ENCODE measurements around the gene ITM2C. TPM values are rescaled to one million over a fixed set of nuclear protein-coding genes. Genes with fewer than 3 reads are reported as not detected.

Gene ITM2C
- total and polyA plus RNA-seq, 2 of the 8 experiments (the other 6 are each of a cell fraction or from before 2014, with no cell fraction given) = 362 to 742 TPM

DNA sequence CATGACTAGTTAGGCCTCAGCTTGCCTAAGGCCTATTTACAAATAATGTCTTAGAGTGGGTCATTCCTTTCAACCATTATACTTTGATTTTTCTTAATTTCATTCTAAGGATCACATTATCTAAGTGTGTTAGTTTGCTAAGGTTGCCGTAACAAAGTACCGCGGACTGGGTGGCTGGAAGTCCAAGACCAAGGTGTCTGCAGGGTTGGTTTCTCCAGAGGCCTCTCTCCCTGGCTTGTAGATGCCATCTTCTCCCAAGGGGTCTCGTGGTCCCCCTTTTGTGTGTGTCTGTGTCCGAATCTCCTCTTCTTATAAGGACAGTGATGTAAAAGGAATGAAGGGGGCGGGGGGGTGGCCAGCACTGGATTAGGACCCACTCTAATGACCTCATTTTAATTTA, 18.4 kb upstream of the ITM2C start:
- Histone ChIP-seq H3K14ac (ENCODE audit: insufficient read length) (no peak overlapping the region), H3K23me2 (ENCODE audit: low read depth, low read length) (0 out of 2 replicates have a peak, but pooled peaks cover 2% of the 10 kb centered on the region), H3K56ac (replicated peaks; ENCODE audit: insufficient read length, low read depth, low read length) (no peak overlapping the region), H3K18ac (ENCODE audit: extremely low read depth, low read length) (no peak overlapping the region), H3K36me3 (ENCODE audit: control insufficient read depth in 2 of 4, insufficient read depth in 4 of 4, low read length in 3 of 4) (no peaks in the 10 kb centered on the region), H3K4ac (replicated peaks; ENCODE audit: insufficient read length, low read depth, low read length) (no peak overlapping the region), H2BK12ac (ENCODE audit: low read depth, low read length) (no peak overlapping the region), H3K9ac (replicated peaks in 1 of 4; ENCODE audit: extremely low read depth in 1 of 4, low read depth in 3 of 4, low read length in 3 of 4) (no peak overlapping the region), H4K5ac (ENCODE audit: insufficient read length, low read depth, low read length) (no peak overlapping the region), H2BK5ac (ENCODE audit: low read depth, low read length) (no peak overlapping the region), H3K23ac (ENCODE audit: insufficient read length) (no peak overlapping the region), H3K4me1 (replicated peaks in 1 of 4; ENCODE audit: control insufficient read depth in 3 of 4, insufficient read depth in 4 of 4, low read length in 3 of 4) (peaks cover 0 to 5% (median 0%) of the 10 kb centered on the region in 4 experiments; a peak in 1 of 7 replicates), H2AFZ (ENCODE audit: low read length) (no peak overlapping the region), H3K4me3 (ENCODE audit: extremely low read depth in 1 of 4, insufficient read depth in 2 of 4, low read depth in 3 of 4, low read length in 4 of 4) (no peak overlapping the region), H3K27ac (ENCODE audit: low read depth, low read length) (no peak overlapping the region), H3K27me3 (replicated peaks in 1 of 4; ENCODE audit: control insufficient read depth in 3 of 4, extremely low read depth in 1 of 4, insufficient read depth in 3 of 4, low read length in 3 of 4) (no peaks in the 10 kb centered on the region; a peak in 1 of 7 replicates), H4K20me1 (replicated peaks in 1 of 2; ENCODE audit: control insufficient read depth in 1 of 2, insufficient read depth in 2 of 2, low read length in 2 of 2) (no peaks in the 10 kb centered on the region), H3K9me3 (ENCODE audit: insufficient read depth in 2 of 2, low read depth in 1 of 2, low read length in 1 of 2) (peaks cover 0 to 2% of the 10 kb centered on the region in 2 experiments; a peak in 1 of 4 replicates), H2BK20ac (ENCODE audit: low read length) (no peak overlapping the region), H2AK5ac (ENCODE audit: low read depth, low read length) (no peak overlapping the region), H4K91ac (replicated peaks; ENCODE audit: insufficient read length, low read length) (no peak overlapping the region), H3K79me2 (ENCODE audit: control insufficient read depth in 1 of 2, insufficient read depth in 2 of 2, low read length in 2 of 2) (no peaks in the 10 kb centered on the region), H2BK15ac (ENCODE audit: low read length) (no peak overlapping the region), H4K8ac (ENCODE audit: extremely low read depth, insufficient read depth, low read length) (no peak overlapping the region), H3K4me2 (ENCODE audit: insufficient read depth in 1 of 2, low read depth in 2 of 2, low read length in 2 of 2) (no peak overlapping the region), H2BK120ac (replicated peaks; ENCODE audit: low read depth, low read length) (no peak overlapping the region), H3K79me1 (ENCODE audit: low read depth, low read length) (no peaks in the 10 kb centered on the region)
- TF ChIP-seq BRCA1 (IDR thresholded peaks at IDR 0.05; ENCODE audit: low read depth, low read length) = no peak
- TF ChIP-seq JUN (IDR thresholded peaks at IDR 0.05; ENCODE audit: low read depth, low read length) = no peak
- no peak for TF ChIP-seq TCF12 (IDR thresholded peaks at IDR 0.05; ENCODE audit: low read depth, low read length)
- ChIA-PET POLR2A (ENCODE audit: partially characterized antibody) (interaction anchor here (1.2 kb wide), 1 partner anchor 19 kb away, joined by 3 read pairs; the partner anchor contains the start of gene ITM2C), CTCF (ENCODE audit: partially characterized antibody) (interaction anchor here (1.0 to 6.7 kb wide), 12 partner anchors 15 to 201 kb away, joined by 3 to 86 read pairs (median 14); partner anchors contain the start of genes GPR55 and ITM2C)
- FAIRE-seq (no peak), DNase-seq (ENCODE audit: low read depth in 1 of 2, low spot score in 2 of 2) (no peak)
- 86% methylated on average over 6 of the region's 6 CpGs; no CpG with 5 or more reads in 1 of the 2 experiments for WGBS, 2 experiments (ENCODE audit: extremely low coverage in 1 of 2, insufficient coverage in 1 of 2, insufficient read length in 1 of 2, insufficient replicate concordance in 2 of 2, low coverage in 1 of 2, low lambda C conversion rate in 2 of 2, missing lambda C conversion rate in 1 of 2)
